ENCODE results near the gene HTATSF1.

The HTATSF1 gene

DNA sequence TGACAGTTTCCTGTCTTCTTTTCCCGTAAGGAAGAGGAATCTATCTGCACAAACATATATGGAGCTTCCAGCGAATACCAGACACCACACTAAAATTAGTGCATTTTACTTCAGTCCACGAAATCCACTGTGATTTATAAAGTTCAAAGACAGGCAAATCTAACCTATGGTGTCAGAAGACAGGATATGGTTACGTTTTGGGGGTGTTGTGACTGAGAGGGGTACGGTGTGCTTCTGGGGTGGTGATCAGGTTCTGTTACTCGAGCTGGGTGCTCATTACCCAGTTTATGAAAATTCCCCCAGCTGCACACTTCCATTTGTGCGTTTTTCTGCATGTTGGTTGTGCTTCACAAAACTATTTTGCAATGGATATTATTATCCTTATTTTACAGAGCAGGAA is 44.9 kb downstream of the HTATSF1 start:
- no peak for DNase-seq (ENCODE audit: low spot score)
- TF ChIP-seq, protein P1, sequence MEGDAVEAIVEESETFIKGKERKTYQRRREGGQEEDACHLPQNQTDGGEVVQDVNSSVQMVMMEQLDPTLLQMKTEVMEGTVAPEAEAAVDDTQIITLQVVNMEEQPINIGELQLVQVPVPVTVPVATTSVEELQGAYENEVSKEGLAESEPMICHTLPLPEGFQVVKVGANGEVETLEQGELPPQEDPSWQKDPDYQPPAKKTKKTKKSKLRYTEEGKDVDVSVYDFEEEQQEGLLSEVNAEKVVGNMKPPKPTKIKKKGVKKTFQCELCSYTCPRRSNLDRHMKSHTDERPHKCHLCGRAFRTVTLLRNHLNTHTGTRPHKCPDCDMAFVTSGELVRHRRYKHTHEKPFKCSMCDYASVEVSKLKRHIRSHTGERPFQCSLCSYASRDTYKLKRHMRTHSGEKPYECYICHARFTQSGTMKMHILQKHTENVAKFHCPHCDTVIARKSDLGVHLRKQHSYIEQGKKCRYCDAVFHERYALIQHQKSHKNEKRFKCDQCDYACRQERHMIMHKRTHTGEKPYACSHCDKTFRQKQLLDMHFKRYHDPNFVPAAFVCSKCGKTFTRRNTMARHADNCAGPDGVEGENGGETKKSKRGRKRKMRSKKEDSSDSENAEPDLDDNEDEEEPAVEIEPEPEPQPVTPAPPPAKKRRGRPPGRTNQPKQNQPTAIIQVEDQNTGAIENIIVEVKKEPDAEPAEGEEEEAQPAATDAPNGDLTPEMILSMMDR (IDR thresholded peaks at IDR 0.05; ENCODE audit: extremely low read depth, missing control alignments) = no peak

DNA sequence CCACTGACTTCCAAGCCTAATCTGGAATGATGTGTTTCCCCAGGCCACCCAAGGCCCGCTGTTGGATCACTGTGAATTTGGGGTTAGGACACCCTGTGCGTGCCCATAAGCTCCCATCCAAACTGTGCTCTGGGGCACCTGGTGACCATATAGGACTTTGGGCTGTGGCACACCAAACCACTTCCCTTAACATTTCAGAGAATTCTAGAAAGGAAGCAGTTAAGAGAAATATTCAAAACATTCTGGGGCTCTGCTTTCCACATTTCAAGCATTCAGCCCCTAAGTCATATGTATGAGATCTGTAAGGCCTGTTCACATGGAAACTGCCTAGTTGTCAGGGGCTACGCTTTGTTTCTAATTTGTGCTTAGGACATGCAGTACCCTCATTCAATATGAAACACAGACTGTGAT is 49.0 kb downstream of the HTATSF1 start:
- DNase-seq (ENCODE audit: low spot score) = no peak
- TF ChIP-seq, protein P1 (IDR thresholded peaks at IDR 0.05; ENCODE audit: extremely low read depth, missing control alignments) = no peak

DNA sequence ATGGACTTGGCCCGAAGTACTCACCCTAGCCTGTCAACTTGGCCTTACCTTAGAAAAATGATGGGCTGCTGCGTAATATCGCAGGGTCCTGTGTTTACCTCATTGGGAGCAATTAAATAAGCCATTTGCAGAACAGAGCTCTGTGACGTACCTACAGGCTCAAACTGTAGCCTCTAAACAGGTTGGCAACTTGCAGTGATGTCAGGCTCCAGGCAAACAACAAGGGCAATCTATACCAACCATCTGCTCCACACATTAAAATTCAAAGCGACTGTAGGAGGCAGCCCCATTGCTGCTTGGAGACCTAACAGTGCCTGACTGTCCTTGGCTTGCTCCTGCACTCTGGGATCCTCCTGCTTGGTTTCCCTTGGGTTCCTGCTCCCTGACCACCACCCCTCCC is 51.8 kb downstream of the HTATSF1 start:
- TF ChIP-seq, protein P1 (IDR thresholded peaks at IDR 0.05; ENCODE audit: extremely low read depth, missing control alignments) = no peak
- DNase-seq (ENCODE audit: low spot score) = no peak

DNA sequence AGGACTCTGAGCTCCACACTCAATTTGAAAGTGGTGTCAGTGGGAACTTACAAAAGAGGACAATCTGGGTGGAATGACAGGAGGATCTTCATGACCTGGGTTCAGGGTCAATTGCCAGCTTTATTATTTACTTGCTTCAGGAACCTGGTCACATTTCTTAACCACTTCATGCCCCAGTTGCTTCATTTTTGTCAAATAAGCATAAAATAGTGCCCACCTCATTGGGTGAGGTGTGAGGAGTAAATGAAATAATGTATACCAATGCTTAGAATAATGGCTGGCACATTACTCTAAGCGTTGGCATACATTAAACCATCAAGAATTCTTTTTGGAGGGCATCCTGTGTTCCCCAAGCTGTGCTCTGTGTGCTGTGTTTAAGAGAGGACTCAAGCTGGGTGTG is 54.0 kb downstream of the HTATSF1 start:
- DNase-seq (ENCODE audit: low spot score) = no peak
- TF ChIP-seq, protein P1 (IDR thresholded peaks at IDR 0.05; ENCODE audit: extremely low read depth, missing control alignments) = no peak

DNA sequence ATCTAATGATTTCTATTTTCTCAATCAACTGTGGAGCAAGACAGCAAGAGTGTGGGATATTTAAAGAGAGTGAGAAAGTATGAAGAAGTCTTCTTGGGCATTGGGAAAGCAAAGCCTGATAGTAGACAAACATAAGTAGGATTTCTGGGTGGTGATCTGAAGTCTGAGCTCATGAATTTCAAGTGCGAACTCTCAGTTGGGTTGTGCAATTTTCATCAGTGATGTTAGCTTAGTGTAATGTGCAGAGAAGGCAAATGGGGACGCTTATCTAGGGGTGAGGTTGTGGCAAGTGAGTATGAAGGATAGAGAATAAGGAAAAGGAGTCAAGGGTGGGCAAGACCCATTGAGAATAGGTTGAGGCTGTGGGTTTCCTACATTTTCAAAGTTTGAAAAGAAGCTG is 58.3 kb downstream of the HTATSF1 start:
- TF ChIP-seq, protein P1 (IDR thresholded peaks at IDR 0.05; ENCODE audit: extremely low read depth, missing control alignments) = no peak
- no peak for DNase-seq (ENCODE audit: low spot score)

All from GM20000 (cell line).